H1 (cell line): ENCODE data around the gene TSHZ2. TPM values are rescaled to one million over a fixed set of nuclear protein-coding genes. Genes with fewer than 3 reads are reported as not detected.

Source experiments
- ASH2L ChIP-seq: fragments of 200-600, 300-600 bp; sonication (generic); IDR thresholded peaks from one replicate; pipeline ENCODE4 v1.7.1; 2017; ENCODE audit warnings: low read length
- BCL11A ChIP-seq, 2 experiments: IDR thresholded peaks; one replicate each; pipeline ENCODE4 v1.6.1; 2011; ENCODE audit warnings: low read depth in 2 of 2, low read length in 2 of 2, mild to moderate bottlenecking in 2 of 2
- BRCA1 ChIP-seq: IDR thresholded peaks from 2 replicates; pipeline ENCODE4 v1.6.1; 2012; ENCODE audit warnings: low read depth, low read length, improper control_type of control experiment
- KDM1A ChIP-seq: fragments of 200-600, 300-600 bp; sonication (generic); IDR thresholded peaks from 2 replicates; pipeline ENCODE4 v1.7.1; 2016; ENCODE audit warnings: mild to moderate bottlenecking, low read length, borderline replicate concordance
- MAX ChIP-seq: IDR thresholded peaks from 2 replicates; pipeline ENCODE4 v1.6.1; 2012; ENCODE audit warnings: inconsistent platforms
- NANOG ChIP-seq: IDR thresholded peaks from 2 replicates; pipeline ENCODE4 v1.6.1; 2011; ENCODE audit warnings: low read length, low read depth, mild to moderate bottlenecking, inconsistent platforms; ENCODE audit not compliant: insufficient read depth, poor library complexity, severe bottlenecking
- SIRT6 ChIP-seq: IDR thresholded peaks from one replicate; pipeline ENCODE4 v1.7.1; 2012; ENCODE audit warnings: low read length, inconsistent platforms
- TEAD4 ChIP-seq: IDR thresholded peaks from 2 replicates; pipeline ENCODE4 v1.6.1; 2012; ENCODE audit warnings: low read depth, low read length, inconsistent platforms, mixed read lengths
- ZNF274 ChIP-seq: IDR thresholded peaks from 2 replicates; pipeline ENCODE4 v1.7.0; 2012; ENCODE audit warnings: low read length, borderline replicate concordance; ENCODE audit errors: extremely low read depth
- polyA plus RNA-seq, 7 experiments: library from polyadenylated mRNA; depleted of rRNA in 3 of 7; stranded (reverse) in 5 of 7; unstranded in 2 of 7; fragments of >200 nt in 5 of 7; fragments of 200-250 nt in 2 of 7; gene quantifications; 1 replicate in 5 of 7; 2 replicates in 1 of 7; 4 replicates in 1 of 7; pipeline versions ENCODE4 v1.2.1 to v1.2.3, GENCODE V29; 2011 to 2013; ENCODE audit warnings: missing spikeins in 2 of 7, mixed read lengths in 2 of 7
- total RNA-seq: library from RNA; stranded (reverse); fragmentation: NEBNext Ultra II Directional; extraction: Animal tissue kit (Norgen Biotek cat#: 25700); gene quantifications from 2 replicates; pipeline ENCODE4 v1.2.1, GENCODE V29; 2021
- TF ChIP-seq, protein P1 (sequence below): fragments of 300-600 bp; sonication (generic); IDR thresholded peaks from 2 replicates; pipeline ENCODE4 v1.7.1; 2012; ENCODE audit warnings: low read length, moderate library complexity, mild to moderate bottlenecking, inconsistent platforms; ENCODE audit not compliant: insufficient replicate concordance

TSHZ2 gene
- total and polyA plus RNA-seq, 2 of the 8 experiments (the other 6 are each of a cell fraction or from before 2014, with no cell fraction given), result 0.14 to 0.30 TPM

DNA sequence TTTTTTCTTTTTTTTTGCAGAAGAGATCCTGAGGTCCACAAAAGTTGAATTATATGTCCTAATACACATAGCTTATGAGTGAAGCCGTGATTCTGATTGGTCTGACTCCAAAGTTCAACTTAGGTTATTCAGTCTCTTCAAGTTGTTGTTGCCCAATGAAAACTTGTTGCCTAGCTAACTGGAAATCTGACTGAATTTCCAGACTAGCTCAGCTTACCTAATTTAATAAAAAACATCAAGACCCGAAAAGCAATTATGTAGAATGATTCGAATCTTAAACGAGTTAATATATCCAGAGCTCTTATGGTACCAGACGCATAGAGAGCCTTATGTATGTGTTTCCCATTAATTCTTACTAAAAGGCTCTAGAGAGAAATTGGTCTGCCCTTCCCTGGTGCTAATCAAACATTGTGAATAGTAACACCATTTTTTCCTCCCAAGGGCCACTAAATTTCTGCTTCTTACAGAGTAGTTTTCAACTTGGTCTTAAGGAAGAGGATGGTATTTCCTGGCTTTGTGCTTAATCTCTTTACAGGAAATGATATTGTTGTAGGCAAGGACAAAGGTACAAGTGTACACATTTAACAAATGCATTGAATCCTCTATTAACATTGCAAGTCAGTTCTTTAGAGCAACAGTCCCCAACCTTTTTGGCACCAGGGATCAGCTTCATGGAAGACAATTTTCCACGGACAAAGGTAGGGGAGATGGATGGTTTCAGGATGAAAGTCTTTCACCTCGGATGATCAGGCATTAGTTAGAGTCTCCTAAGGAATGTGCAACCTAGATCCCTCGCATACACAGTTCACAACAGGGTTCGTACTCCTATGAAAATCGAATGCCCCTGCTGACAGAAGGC, 107.9 kb downstream of the TSHZ2 start (continued):
- TF ChIP-seq, protein P1, sequence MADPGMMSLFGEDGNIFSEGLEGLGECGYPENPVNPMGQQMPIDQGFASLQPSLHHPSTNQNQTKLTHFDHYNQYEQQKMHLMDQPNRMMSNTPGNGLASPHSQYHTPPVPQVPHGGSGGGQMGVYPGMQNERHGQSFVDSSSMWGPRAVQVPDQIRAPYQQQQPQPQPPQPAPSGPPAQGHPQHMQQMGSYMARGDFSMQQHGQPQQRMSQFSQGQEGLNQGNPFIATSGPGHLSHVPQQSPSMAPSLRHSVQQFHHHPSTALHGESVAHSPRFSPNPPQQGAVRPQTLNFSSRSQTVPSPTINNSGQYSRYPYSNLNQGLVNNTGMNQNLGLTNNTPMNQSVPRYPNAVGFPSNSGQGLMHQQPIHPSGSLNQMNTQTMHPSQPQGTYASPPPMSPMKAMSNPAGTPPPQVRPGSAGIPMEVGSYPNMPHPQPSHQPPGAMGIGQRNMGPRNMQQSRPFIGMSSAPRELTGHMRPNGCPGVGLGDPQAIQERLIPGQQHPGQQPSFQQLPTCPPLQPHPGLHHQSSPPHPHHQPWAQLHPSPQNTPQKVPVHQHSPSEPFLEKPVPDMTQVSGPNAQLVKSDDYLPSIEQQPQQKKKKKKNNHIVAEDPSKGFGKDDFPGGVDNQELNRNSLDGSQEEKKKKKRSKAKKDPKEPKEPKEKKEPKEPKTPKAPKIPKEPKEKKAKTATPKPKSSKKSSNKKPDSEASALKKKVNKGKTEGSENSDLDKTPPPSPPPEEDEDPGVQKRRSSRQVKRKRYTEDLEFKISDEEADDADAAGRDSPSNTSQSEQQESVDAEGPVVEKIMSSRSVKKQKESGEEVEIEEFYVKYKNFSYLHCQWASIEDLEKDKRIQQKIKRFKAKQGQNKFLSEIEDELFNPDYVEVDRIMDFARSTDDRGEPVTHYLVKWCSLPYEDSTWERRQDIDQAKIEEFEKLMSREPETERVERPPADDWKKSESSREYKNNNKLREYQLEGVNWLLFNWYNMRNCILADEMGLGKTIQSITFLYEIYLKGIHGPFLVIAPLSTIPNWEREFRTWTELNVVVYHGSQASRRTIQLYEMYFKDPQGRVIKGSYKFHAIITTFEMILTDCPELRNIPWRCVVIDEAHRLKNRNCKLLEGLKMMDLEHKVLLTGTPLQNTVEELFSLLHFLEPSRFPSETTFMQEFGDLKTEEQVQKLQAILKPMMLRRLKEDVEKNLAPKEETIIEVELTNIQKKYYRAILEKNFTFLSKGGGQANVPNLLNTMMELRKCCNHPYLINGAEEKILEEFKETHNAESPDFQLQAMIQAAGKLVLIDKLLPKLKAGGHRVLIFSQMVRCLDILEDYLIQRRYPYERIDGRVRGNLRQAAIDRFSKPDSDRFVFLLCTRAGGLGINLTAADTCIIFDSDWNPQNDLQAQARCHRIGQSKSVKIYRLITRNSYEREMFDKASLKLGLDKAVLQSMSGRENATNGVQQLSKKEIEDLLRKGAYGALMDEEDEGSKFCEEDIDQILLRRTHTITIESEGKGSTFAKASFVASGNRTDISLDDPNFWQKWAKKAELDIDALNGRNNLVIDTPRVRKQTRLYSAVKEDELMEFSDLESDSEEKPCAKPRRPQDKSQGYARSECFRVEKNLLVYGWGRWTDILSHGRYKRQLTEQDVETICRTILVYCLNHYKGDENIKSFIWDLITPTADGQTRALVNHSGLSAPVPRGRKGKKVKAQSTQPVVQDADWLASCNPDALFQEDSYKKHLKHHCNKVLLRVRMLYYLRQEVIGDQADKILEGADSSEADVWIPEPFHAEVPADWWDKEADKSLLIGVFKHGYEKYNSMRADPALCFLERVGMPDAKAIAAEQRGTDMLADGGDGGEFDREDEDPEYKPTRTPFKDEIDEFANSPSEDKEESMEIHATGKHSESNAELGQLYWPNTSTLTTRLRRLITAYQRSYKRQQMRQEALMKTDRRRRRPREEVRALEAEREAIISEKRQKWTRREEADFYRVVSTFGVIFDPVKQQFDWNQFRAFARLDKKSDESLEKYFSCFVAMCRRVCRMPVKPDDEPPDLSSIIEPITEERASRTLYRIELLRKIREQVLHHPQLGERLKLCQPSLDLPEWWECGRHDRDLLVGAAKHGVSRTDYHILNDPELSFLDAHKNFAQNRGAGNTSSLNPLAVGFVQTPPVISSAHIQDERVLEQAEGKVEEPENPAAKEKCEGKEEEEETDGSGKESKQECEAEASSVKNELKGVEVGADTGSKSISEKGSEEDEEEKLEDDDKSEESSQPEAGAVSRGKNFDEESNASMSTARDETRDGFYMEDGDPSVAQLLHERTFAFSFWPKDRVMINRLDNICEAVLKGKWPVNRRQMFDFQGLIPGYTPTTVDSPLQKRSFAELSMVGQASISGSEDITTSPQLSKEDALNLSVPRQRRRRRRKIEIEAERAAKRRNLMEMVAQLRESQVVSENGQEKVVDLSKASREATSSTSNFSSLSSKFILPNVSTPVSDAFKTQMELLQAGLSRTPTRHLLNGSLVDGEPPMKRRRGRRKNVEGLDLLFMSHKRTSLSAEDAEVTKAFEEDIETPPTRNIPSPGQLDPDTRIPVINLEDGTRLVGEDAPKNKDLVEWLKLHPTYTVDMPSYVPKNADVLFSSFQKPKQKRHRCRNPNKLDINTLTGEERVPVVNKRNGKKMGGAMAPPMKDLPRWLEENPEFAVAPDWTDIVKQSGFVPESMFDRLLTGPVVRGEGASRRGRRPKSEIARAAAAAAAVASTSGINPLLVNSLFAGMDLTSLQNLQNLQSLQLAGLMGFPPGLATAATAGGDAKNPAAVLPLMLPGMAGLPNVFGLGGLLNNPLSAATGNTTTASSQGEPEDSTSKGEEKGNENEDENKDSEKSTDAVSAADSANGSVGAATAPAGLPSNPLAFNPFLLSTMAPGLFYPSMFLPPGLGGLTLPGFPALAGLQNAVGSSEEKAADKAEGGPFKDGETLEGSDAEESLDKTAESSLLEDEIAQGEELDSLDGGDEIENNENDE, result no peak
- no peak for TF ChIP-seq NANOG
- no peak for TF ChIP-seq MAX
- no peak for TF ChIP-seq BRCA1
- TF ChIP-seq KDM1A, result no peak
- TF ChIP-seq TEAD4, result no peak
- no peak for TF ChIP-seq BCL11A (IDR thresholded peaks at IDR 0.05; ENCODE audit: low read depth in 2 of 2, low read length in 2 of 2)
- no peak for TF ChIP-seq ASH2L
- no peak for TF ChIP-seq SIRT6
- TF ChIP-seq ZNF274, result no peak
